GM12892 (cell line): ENCODE data around the gene DEAF1.

ENCODE experiments used
- DNase-seq: peaks from one replicate; pipeline ENCODE4 v3.0.0; 2011; ENCODE audit not compliant: insufficient read length
- FAIRE-seq: peaks from 2 replicates; lab custom pipeline; 2011; peaks lifted over from hg19 to GRCh38; lab: Jason Lieb, UNC
- POLR2A ChIP-seq: IDR thresholded peaks from 2 replicates; pipeline ENCODE4 v1.6.1; 2011; ENCODE audit warnings: low read depth, low read length, control low read depth
- POLR2AphosphoS5 ChIP-seq: IDR thresholded peaks from 2 replicates; pipeline ENCODE4 v1.6.1; 2011; ENCODE audit warnings: low read depth, low read length, control low read depth
- TAF1 ChIP-seq: IDR thresholded peaks from 2 replicates; pipeline ENCODE4 v1.6.1; 2011; ENCODE audit warnings: low read depth, mild to moderate bottlenecking, control low read depth, low read length, borderline replicate concordance

DEAF1 gene

GRCh38 chr11:619628-620050, 75.4 kb downstream of the DEAF1 start:
- FAIRE-seq = no peak
- no peak for TF ChIP-seq TAF1
- TF ChIP-seq POLR2AphosphoS5 = no peak
- TF ChIP-seq POLR2A = no peak
- DNase-seq = no peak

GRCh38 chr11:618856-619627, 76.0 kb downstream of the DEAF1 start:
- FAIRE-seq (no peak), DNase-seq (no peak)
- TF ChIP-seq TAF1 (no peak), POLR2AphosphoS5 (no peak), POLR2A (no peak)

- FAIRE-seq = no peak
- TF ChIP-seq TAF1 = no peak
- no peak for TF ChIP-seq POLR2A
- TF ChIP-seq POLR2AphosphoS5 = no peak
- DNase-seq = no peak
Measured at GRCh38 chr11:617912-618682, 76.9 kb downstream of the DEAF1 start.

GRCh38 chr11:617199-617911, 77.7 kb downstream of the DEAF1 start:
- FAIRE-seq = no peak

GRCh38 chr11:616320-617198, 78.5 kb downstream of the DEAF1 start:
- no peak for DNase-seq
- no peak for FAIRE-seq
- TF ChIP-seq TAF1 = no peak
- no peak for TF ChIP-seq POLR2A
- TF ChIP-seq POLR2AphosphoS5 = no peak

More at GRCh38 chr11:617199-617911, 77.7 kb downstream of the DEAF1 start:
- no peak for DNase-seq
- TF ChIP-seq TAF1 (no peak), POLR2AphosphoS5 (no peak), POLR2A (no peak)

GRCh38 chr11:615504-616319, 79.3 kb downstream of the DEAF1 start, which contains the start of gene IRF7:
Gene IRF7 (minus strand): TSS chr11:615950. CDS start chr11:615364, 586 bp downstream.
- FAIRE-seq = peak; percentile 100
- TF ChIP-seq TAF1 (peak; percentile 52), POLR2AphosphoS5 (peak; percentile 95), POLR2A (peak; percentile 98)
- peak; percentile 92 for DNase-seq

- FAIRE-seq = peak; percentile 84
- TF ChIP-seq POLR2AphosphoS5 (no peak; the same call in 1 of the 2 replicates), POLR2A (no peak), TAF1 (no peak)
- DNase-seq = no peak
Measured at GRCh38 chr11:614623-615503, 80.2 kb downstream of the DEAF1 start.

- DNase-seq (no peak), FAIRE-seq (no peak)
- TF ChIP-seq POLR2A (peak; percentile 11; the same call in 1 of the 2 replicates), POLR2AphosphoS5 (no peak)
Measured at GRCh38 chr11:614021-614622, 80.9 kb downstream of the DEAF1 start.
